ENCODE data around the gene FNIP1. TPM values are rescaled to one million over a fixed set of nuclear protein-coding genes. Genes with fewer than 3 reads are reported as not detected.

FNIP1 gene
- polyA plus RNA-seq, 1 donor (not counting 4 experiments of a cell fraction or from before 2014, with no cell fraction given): 14.6 TPM

DNA sequence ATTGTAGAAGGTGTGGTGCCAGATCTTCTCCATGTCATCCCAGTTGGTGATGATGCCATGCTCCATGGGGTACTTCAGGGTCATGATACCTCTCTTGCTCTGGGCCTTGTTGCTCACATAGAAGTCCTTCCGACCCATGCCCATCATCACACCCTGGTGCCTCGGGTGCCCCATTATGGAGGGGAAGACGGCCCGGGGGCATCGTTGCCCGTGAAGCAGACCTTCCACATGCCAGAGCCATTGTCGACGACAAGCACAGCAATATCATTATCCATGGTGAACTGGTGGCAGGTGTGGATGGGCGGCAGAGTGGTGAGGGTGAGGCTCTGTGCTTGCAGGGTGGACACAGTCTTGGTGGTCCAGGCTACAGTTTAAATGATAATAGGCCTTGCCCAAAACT is 137.0 kb downstream of the FNIP1 start:
- dilution Hi-C loops (cut with MboI; ENCODE audit: extremely low pct_ligation_motif_present, low sequenced_read_pairs): no loop called here
- H3K79me2 ChIP-seq (ENCODE audit: control insufficient read depth, insufficient read depth, low read length): no peaks in the 10 kb centered on the region
- no peak overlapping the region for H3K4me2 ChIP-seq (ENCODE audit: control insufficient read depth, extremely low read depth, insufficient read depth, low read depth, low read length)
- no peaks in the 10 kb centered on the region for H3K9me3 ChIP-seq (ENCODE audit: control insufficient read depth, low read depth, low read length)
- no peaks in the 10 kb centered on the region for H4K20me1 ChIP-seq (ENCODE audit: control insufficient read depth, extremely low read depth, insufficient read depth, low read length)
- no peak overlapping the region for H2AFZ ChIP-seq (ENCODE audit: control insufficient read depth, low read length)
- DNase-seq (ENCODE audit: low read depth, low spot score) (no peak), FAIRE-seq (no peak)
- no peaks in the 10 kb centered on the region for H3K9me1 ChIP-seq (ENCODE audit: control insufficient read depth, extremely low read depth, insufficient read depth, low read length)
- no peak overlapping the region for H3K4me3 ChIP-seq (ENCODE audit: control insufficient read depth in 2 of 3, extremely low read depth in 1 of 3, insufficient read depth in 2 of 3, low read depth in 1 of 3, low read length in 3 of 3)
- H3K36me3 ChIP-seq (ENCODE audit: control insufficient read depth in 2 of 2, extremely low read depth in 1 of 2, insufficient read depth in 2 of 2, low read length in 2 of 2): peaks cover 6 to 8% of the 10 kb centered on the region in 2 experiments
- H3K27me3 ChIP-seq (ENCODE audit: control insufficient read depth, extremely low read depth, insufficient read depth, low read length): no peaks in the 10 kb centered on the region
- H3K4me1 ChIP-seq (ENCODE audit: control insufficient read depth, extremely low read depth, insufficient read depth, low read length): no peaks in the 10 kb centered on the region
- no peak overlapping the region for H3K27ac ChIP-seq (ENCODE audit: control insufficient read depth, insufficient read depth, low read length)
- TF ChIP-seq CTCF (optimal IDR thresholded peaks at IDR 0.05 in 1 of 3, IDR thresholded peaks at IDR 0.05 in 1 of 3, conservative IDR thresholded peaks at IDR 0.05 in 1 of 3; ENCODE audit: extremely low read depth in 1 of 3, insufficient read depth in 2 of 3, low read length in 3 of 3) (no peak), EZH2 (IDR thresholded peaks at IDR 0.05; ENCODE audit: low read length) (no peak)
- no peak overlapping the region for H3K9ac ChIP-seq (ENCODE audit: control insufficient read depth, extremely low read depth, insufficient read depth, low read length)

- H4K20me1 ChIP-seq (ENCODE audit: control insufficient read depth, extremely low read depth, insufficient read depth, low read length): no peaks in the 10 kb centered on the region
- DNase-seq (ENCODE audit: low read depth, low spot score): no peak
- H3K9me1 ChIP-seq (ENCODE audit: control insufficient read depth, extremely low read depth, insufficient read depth, low read length): no peaks in the 10 kb centered on the region
- H3K4me3 ChIP-seq (ENCODE audit: control insufficient read depth in 2 of 3, extremely low read depth in 1 of 3, insufficient read depth in 2 of 3, low read depth in 1 of 3, low read length in 3 of 3): no peak overlapping the region
- H2AFZ ChIP-seq (ENCODE audit: control insufficient read depth, low read length): no peak overlapping the region
- FAIRE-seq: no peak
- no peaks in the 10 kb centered on the region for H3K9me3 ChIP-seq (ENCODE audit: control insufficient read depth, low read depth, low read length)
- TF ChIP-seq CTCF (optimal IDR thresholded peaks at IDR 0.05 in 1 of 3, IDR thresholded peaks at IDR 0.05 in 1 of 3, conservative IDR thresholded peaks at IDR 0.05 in 1 of 3; ENCODE audit: extremely low read depth in 1 of 3, insufficient read depth in 2 of 3, low read length in 3 of 3) (no peak), EZH2 (IDR thresholded peaks at IDR 0.05; ENCODE audit: low read length) (no peak)
- no peak overlapping the region for H3K9ac ChIP-seq (ENCODE audit: control insufficient read depth, extremely low read depth, insufficient read depth, low read length)
- dilution Hi-C loops (cut with MboI; ENCODE audit: extremely low pct_ligation_motif_present, low sequenced_read_pairs): no loop called here
- no peak overlapping the region for H3K27ac ChIP-seq (ENCODE audit: control insufficient read depth, insufficient read depth, low read length)
- no peaks in the 10 kb centered on the region for H3K4me1 ChIP-seq (ENCODE audit: control insufficient read depth, extremely low read depth, insufficient read depth, low read length)
- H3K4me2 ChIP-seq (ENCODE audit: control insufficient read depth, extremely low read depth, insufficient read depth, low read depth, low read length): no peak overlapping the region
- H3K36me3 ChIP-seq (ENCODE audit: control insufficient read depth in 2 of 2, extremely low read depth in 1 of 2, insufficient read depth in 2 of 2, low read length in 2 of 2): peaks cover 5 to 8% of the 10 kb centered on the region in 2 experiments
- no peaks in the 10 kb centered on the region for H3K79me2 ChIP-seq (ENCODE audit: control insufficient read depth, insufficient read depth, low read length)
- no peaks in the 10 kb centered on the region for H3K27me3 ChIP-seq (ENCODE audit: control insufficient read depth, extremely low read depth, insufficient read depth, low read length)
These were observed 137.5 kb downstream of the FNIP1 start for GRCh38 chr5:131659290-131659689.

All from keratinocyte (primary cell).